GM12874 (cell line): Measurements from ENCODE around the gene PRR27.

Source experiments
- TF ChIP-seq, protein P1 (sequence below): IDR thresholded peaks from 2 replicates; pipeline ENCODE4 v1.5.1; 2011; ENCODE audit warnings: low read depth, mild to moderate bottlenecking, control low read depth, low read length, moderate library complexity; ENCODE audit not compliant: insufficient read depth

PRR27 gene

GRCh38 chr4:70196857-70197256 lies 42.8 kb downstream of the PRR27 start:
- TF ChIP-seq, protein P1, sequence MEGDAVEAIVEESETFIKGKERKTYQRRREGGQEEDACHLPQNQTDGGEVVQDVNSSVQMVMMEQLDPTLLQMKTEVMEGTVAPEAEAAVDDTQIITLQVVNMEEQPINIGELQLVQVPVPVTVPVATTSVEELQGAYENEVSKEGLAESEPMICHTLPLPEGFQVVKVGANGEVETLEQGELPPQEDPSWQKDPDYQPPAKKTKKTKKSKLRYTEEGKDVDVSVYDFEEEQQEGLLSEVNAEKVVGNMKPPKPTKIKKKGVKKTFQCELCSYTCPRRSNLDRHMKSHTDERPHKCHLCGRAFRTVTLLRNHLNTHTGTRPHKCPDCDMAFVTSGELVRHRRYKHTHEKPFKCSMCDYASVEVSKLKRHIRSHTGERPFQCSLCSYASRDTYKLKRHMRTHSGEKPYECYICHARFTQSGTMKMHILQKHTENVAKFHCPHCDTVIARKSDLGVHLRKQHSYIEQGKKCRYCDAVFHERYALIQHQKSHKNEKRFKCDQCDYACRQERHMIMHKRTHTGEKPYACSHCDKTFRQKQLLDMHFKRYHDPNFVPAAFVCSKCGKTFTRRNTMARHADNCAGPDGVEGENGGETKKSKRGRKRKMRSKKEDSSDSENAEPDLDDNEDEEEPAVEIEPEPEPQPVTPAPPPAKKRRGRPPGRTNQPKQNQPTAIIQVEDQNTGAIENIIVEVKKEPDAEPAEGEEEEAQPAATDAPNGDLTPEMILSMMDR, result no peak

- TF ChIP-seq, protein P1, result no peak
Measured at GRCh38 chr4:70197842-70198241, 43.8 kb downstream of the PRR27 start.

- TF ChIP-seq, protein P1, result no peak
Measured at GRCh38 chr4:70203601-70204000, 49.6 kb downstream of the PRR27 start.
